Measurements from ENCODE around the gene PFDN1. TPM values are rescaled to one million over a fixed set of nuclear protein-coding genes. Genes with fewer than 3 reads are reported as not detected.

PFDN1 gene
- total RNA-seq, 2 experiments from 2014 or later = 49.1 to 50.6 TPM

DNA sequence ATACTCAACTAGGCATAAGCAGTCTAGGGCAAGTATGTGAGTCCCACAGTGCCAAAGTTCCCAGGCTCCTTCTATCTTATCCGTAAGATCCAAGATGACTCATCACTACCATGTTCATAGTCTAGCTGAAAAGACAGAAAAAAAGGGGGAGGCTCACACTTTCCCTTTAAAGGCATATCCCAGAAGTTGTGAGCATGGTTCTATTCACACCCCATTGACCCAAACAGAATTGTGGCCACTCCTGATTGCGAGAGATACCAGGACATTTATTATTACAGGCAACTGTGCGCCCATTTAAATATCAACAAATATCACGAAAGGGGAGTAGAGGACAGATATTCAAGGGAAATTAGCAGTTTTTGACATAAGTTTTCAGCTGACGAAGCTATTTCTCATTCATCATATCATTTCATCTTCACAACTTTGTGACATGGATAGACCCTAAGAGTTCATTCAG is 8.1 kb upstream of the PFDN1 start:
- H3K9me3 Mint-ChIP-seq = no peaks in the 10 kb centered on the region
- no peaks in the 10 kb centered on the region for H3K27me3 Mint-ChIP-seq
- DNase-seq (no peak), ATAC-seq (no peak)
- no peaks in the 10 kb centered on the region for H3K4me1 Mint-ChIP-seq (ENCODE audit: low read depth)
- no peak overlapping the region for H3K27ac Mint-ChIP-seq
- TF ChIP-seq, protein P1, sequence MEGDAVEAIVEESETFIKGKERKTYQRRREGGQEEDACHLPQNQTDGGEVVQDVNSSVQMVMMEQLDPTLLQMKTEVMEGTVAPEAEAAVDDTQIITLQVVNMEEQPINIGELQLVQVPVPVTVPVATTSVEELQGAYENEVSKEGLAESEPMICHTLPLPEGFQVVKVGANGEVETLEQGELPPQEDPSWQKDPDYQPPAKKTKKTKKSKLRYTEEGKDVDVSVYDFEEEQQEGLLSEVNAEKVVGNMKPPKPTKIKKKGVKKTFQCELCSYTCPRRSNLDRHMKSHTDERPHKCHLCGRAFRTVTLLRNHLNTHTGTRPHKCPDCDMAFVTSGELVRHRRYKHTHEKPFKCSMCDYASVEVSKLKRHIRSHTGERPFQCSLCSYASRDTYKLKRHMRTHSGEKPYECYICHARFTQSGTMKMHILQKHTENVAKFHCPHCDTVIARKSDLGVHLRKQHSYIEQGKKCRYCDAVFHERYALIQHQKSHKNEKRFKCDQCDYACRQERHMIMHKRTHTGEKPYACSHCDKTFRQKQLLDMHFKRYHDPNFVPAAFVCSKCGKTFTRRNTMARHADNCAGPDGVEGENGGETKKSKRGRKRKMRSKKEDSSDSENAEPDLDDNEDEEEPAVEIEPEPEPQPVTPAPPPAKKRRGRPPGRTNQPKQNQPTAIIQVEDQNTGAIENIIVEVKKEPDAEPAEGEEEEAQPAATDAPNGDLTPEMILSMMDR (IDR thresholded peaks at IDR 0.05) = no peak
- no peak overlapping the region for H3K4me3 Mint-ChIP-seq
- no peaks in the 10 kb centered on the region for H3K36me3 Mint-ChIP-seq (ENCODE audit: low read depth)
- ChIA-PET POLR2A (no interaction called here), CTCF (interaction anchor here (0.7 to 3.7 kb wide), 3 partner anchors 35 to 71 kb away, joined by 3 to 17 read pairs (median 9); partner anchors contain the start of gene HBEGF)
- intact Hi-C loops (cut with micrococcal nuclease) = no loop called here

DNA sequence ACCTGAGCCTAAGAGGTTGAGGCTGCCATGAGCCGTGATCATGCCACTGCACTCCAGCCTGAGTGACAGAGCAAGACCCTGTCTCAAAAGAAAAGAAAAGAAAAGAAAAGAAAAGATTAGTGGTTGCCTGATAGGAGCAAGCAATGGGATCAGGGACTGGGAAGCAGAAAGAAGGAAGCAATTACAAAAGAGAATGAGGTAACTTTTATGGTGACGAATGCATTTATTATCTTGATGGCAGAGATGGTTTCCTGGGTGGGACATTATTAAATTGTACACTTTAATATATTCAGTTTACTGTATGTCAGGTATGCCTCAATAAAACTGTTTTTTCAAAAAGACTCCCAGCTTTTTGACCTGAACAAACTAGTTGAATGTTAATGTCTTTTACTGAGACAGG is 7.5 kb upstream of the PFDN1 start:
- no peak for ATAC-seq
- no peaks in the 10 kb centered on the region for H3K36me3 Mint-ChIP-seq (ENCODE audit: low read depth)
- no peak for DNase-seq
- no peak overlapping the region for H3K27ac Mint-ChIP-seq
- no peaks in the 10 kb centered on the region for H3K4me1 Mint-ChIP-seq (ENCODE audit: low read depth)
- no peak overlapping the region for H3K4me3 Mint-ChIP-seq
- POLR2A ChIA-PET = interaction anchor here (1.1 kb wide), 1 partner anchor 291 kb away, joined by 3 read pairs; no protein-coding TSS in a partner anchor
- intact Hi-C loops (cut with micrococcal nuclease) = no loop called here
- TF ChIP-seq, protein P1 (IDR thresholded peaks at IDR 0.05) = no peak
- no peaks in the 10 kb centered on the region for H3K27me3 Mint-ChIP-seq
- CTCF ChIA-PET = interaction anchor here (3.2 kb wide), 1 partner anchor 70 kb away, joined by 9 read pairs; no protein-coding TSS in a partner anchor
- H3K9me3 Mint-ChIP-seq = no peaks in the 10 kb centered on the region

DNA sequence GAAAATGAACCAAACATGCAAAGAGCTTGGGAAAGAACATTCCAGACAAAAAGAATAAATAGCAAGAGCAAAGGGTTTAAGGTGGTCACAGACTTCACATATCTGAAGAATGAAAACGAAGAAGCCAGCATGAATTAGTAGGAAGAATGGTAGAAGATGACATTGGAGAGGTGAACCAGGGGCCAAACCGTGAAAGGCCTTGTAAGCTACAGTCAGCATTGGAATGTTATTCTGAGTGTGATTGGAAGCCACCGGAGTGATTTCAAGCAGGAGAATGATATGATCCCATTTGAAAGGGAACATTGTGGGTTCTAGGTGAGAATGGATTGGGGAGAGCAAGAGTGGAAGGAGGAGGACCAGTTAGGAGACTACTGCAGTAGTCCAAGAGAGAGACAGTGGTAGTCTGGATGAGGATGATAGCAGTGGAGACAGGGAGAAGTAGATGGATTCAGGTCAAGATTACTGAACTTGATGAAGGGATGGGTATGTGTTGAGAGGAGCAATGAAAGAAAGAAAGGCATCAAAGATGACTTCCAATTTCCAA is 6.9 kb upstream of the PFDN1 start:
- Mint-ChIP-seq H3K36me3 (ENCODE audit: low read depth) (no peaks in the 10 kb centered on the region), H3K27ac (no peak overlapping the region), H3K4me1 (ENCODE audit: low read depth) (no peaks in the 10 kb centered on the region), H3K4me3 (no peak overlapping the region), H3K9me3 (no peaks in the 10 kb centered on the region), H3K27me3 (no peaks in the 10 kb centered on the region)
- no peak for ATAC-seq
- no peak for DNase-seq
- ChIA-PET POLR2A (interaction anchor here (0.6 to 1.1 kb wide), 2 partner anchors 291 to 417 kb away, joined by 3 read pairs; no protein-coding TSS in a partner anchor), CTCF (interaction anchor here (1.2 to 3.2 kb wide), 2 partner anchors 65 to 70 kb away, joined by 4 to 9 read pairs; no protein-coding TSS in a partner anchor)
- TF ChIP-seq, protein P1 (IDR thresholded peaks at IDR 0.05) = no peak
- intact Hi-C loops (cut with micrococcal nuclease) = no loop called here

DNA sequence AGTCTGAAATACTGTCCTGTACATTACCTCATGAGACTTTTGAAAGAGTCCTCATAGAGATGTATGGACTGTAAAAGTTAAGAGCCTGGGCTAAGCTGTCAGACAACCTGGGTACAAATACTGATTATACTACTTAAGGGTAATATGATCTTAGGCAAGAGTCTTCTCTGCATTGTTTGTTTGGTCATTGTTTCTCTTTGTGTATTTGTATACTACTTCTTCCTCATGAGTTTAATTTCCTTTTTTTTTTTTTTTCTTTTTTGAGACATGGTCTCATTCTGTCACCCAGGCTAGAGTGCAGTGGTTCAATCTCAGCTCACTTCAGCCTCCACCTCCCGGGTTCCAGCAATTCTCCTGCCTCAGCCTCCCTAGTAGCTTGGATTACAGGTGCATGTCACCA is 2.6 kb upstream of the PFDN1 start:
- CTCF ChIA-PET = interaction anchor here (1.3 to 1.8 kb wide), 5 partner anchors 13 to 66 kb away, joined by 3 to 8 read pairs (median 5); partner anchors contain the start of gene HBEGF
- no peak overlapping the region for H3K27ac Mint-ChIP-seq
- DNase-seq = no peak

More for the DNA sequence above, 2.6 kb upstream of the PFDN1 start:
- no peak overlapping the region for H3K4me3 Mint-ChIP-seq
- POLR2A ChIA-PET = no interaction called here
- H3K36me3 Mint-ChIP-seq (ENCODE audit: low read depth) = no peaks in the 10 kb centered on the region
- ATAC-seq = no peak
- no peaks in the 10 kb centered on the region for H3K9me3 Mint-ChIP-seq
- H3K4me1 Mint-ChIP-seq (ENCODE audit: low read depth) = peaks cover 12% of the 10 kb centered on the region
- TF ChIP-seq, protein P1 (IDR thresholded peaks at IDR 0.05) = no peak
- intact Hi-C loops (cut with micrococcal nuclease) = no loop called here
- no peaks in the 10 kb centered on the region for H3K27me3 Mint-ChIP-seq

Data from activated CD8-positive, alpha-beta T cell treated with anti-CD3 and anti-CD28 coated beads for 36 hours (primary cell).